Measurements from ENCODE around the gene ZNF683. TPM values are rescaled to one million over a fixed set of nuclear protein-coding genes. Genes with fewer than 3 reads are reported as not detected.

Gene ZNF683
- total RNA-seq, 1 donor from 2014 or later = not detected

DNA sequence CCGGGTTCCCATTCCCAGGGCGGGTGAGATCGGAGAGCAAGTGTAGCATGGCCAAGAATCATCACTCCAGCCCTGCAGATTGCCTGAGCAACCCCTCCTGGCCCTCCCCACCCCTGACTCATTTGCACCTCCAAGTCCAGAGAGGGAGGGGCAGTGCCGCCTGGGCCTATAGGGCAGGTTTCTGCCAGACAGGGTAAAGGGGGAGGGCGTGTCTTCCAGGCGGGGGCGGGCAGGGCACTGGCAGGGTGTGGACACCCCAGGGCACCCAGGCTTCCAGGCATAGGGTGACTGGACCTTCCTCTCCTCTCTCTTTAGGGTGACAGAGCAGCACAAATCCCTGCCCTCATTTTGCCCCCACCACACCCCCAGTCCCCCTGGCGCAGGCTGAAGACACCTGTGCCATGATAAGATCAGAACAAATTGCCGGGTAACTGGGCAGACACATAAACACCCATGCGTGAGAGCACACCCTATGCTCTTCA, 15.4 kb downstream of the ZNF683 start:
- no peak overlapping the region for H3K27ac Mint-ChIP-seq
- no peak overlapping the region for H3K4me3 Mint-ChIP-seq (ENCODE audit: low read depth)
- TF ChIP-seq, protein P1, sequence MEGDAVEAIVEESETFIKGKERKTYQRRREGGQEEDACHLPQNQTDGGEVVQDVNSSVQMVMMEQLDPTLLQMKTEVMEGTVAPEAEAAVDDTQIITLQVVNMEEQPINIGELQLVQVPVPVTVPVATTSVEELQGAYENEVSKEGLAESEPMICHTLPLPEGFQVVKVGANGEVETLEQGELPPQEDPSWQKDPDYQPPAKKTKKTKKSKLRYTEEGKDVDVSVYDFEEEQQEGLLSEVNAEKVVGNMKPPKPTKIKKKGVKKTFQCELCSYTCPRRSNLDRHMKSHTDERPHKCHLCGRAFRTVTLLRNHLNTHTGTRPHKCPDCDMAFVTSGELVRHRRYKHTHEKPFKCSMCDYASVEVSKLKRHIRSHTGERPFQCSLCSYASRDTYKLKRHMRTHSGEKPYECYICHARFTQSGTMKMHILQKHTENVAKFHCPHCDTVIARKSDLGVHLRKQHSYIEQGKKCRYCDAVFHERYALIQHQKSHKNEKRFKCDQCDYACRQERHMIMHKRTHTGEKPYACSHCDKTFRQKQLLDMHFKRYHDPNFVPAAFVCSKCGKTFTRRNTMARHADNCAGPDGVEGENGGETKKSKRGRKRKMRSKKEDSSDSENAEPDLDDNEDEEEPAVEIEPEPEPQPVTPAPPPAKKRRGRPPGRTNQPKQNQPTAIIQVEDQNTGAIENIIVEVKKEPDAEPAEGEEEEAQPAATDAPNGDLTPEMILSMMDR (IDR thresholded peaks at IDR 0.05; ENCODE audit: unreplicated experiment) = no peak
- peaks cover 44% of the 10 kb centered on the region for H3K27me3 Mint-ChIP-seq
- no peaks in the 10 kb centered on the region for H3K36me3 Mint-ChIP-seq (ENCODE audit: insufficient read depth)
- DNase-seq (ENCODE audit: low spot score, unreplicated experiment) = no peak
- H3K4me1 Mint-ChIP-seq (ENCODE audit: low read depth) = peaks cover 32% of the 10 kb centered on the region
- H3K9me3 Mint-ChIP-seq (ENCODE audit: low read depth) = no peaks in the 10 kb centered on the region

DNA sequence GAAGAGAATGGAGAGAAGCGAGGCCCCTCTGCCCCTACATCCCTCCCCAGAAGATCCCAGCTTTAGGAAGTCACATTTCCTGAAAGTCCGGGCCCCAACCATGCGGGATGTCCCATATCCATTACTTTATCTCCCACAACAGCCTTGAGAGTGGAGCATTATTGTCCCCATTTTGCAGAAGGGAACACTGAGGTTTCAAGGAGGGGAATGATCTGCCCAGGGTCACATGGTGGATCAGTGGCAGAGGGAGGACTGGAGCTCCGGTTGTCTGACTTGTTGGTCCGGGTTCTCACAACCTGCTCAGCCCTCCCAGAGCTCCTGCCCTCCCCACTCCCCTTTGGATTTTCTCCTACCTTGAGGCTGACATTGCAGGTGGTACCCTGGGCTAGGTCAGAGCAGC, 16.4 kb downstream of the ZNF683 start:
- Mint-ChIP-seq H3K4me3 (ENCODE audit: low read depth) (no peak overlapping the region), H3K9me3 (ENCODE audit: low read depth) (no peaks in the 10 kb centered on the region), H3K4me1 (ENCODE audit: low read depth) (peaks cover 42% of the 10 kb centered on the region), H3K36me3 (ENCODE audit: insufficient read depth) (no peaks in the 10 kb centered on the region), H3K27ac (peak overlapping the region; percentile 87), H3K27me3 (peaks cover 33% of the 10 kb centered on the region)
- no peak for DNase-seq (ENCODE audit: low spot score, unreplicated experiment)
- TF ChIP-seq, protein P1 (IDR thresholded peaks at IDR 0.05; ENCODE audit: unreplicated experiment) = no peak

DNA sequence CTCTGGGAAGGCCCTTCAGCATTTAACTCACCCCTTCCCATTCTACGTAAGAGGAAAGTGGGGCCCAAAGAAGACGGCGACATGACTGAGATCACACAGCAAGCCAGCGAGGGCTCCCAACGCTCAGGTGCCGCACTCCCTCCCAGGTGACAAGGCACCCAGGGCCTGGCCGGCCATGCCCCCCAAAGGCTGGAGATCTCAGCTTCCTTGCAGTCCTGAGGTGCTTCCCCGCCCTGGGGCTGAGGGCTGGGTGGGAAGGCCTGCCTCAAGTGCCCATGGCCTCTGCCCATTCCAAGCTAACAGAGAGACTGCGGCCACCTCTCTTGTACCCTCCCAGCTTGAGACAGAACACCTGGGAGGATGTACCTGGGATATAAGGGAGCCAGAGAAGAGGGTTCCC, 17.6 kb downstream of the ZNF683 start:
- Mint-ChIP-seq H3K36me3 (ENCODE audit: insufficient read depth) (no peaks in the 10 kb centered on the region), H3K27me3 (peaks cover 23% of the 10 kb centered on the region), H3K9me3 (ENCODE audit: low read depth) (no peaks in the 10 kb centered on the region), H3K27ac (peak overlapping the region; percentile 93), H3K4me3 (ENCODE audit: low read depth) (no peak overlapping the region), H3K4me1 (ENCODE audit: low read depth) (peaks cover 46% of the 10 kb centered on the region)
- DNase-seq (ENCODE audit: low spot score, unreplicated experiment) = no peak
- TF ChIP-seq, protein P1 (IDR thresholded peaks at IDR 0.05; ENCODE audit: unreplicated experiment) = no peak

DNA sequence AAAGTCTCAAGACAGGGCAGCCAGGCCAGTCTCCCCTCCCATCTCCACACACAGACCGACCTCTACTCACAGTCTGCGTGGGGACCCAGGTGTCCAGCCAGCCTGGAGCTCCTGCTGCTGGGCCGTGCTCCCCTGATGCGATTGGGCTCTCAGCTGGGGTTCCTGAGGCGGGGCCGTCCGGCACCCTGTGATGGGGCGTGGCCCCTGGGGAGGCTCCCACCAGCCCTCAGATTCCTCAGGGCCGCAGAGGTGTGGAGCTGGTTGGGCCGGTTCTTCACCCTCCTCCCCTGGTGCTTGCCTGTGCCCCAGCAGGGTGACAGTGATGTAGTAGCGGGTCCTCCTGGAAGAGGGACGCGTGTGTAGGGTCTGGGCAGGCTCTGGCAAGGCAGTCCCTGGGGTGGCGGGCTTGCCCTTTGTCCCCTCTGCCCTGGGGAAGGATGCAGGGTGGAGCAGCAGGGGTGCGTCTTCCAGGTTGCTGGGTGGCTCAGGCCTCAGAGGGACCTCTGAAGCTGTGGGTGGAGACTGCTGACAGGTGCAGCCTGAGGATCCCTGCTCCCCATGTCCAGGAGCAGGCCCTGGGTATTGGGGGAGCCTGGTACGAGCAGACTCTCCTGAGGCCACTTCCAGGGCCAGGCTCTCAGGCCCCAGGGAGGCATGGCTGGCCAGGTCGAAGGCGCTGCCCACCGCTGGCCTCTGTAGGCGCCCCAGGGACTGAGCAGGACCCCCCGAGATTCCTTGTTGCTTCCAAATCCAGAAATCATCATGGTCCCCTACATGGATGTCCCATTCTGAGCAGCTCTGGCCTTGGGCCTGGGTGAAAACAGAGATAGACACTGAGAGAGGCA, 18.4 kb downstream of the ZNF683 start, which contains the start of gene CRYBG2:
Gene CRYBG2, minus strand, starts transcription at position 155 of the 845 bp plus-strand sequence. CDS start 7,473 bp downstream, outside the sequence.
- TF ChIP-seq, protein P1 (IDR thresholded peaks at IDR 0.05; ENCODE audit: unreplicated experiment) = no peak
- H3K4me3 Mint-ChIP-seq (ENCODE audit: low read depth) = peak within 1 kb of the TSS; percentile 37
- H3K4me1 Mint-ChIP-seq (ENCODE audit: low read depth) = peaks cover 45% of the 10 kb centered on the region
- no peaks in the 10 kb centered on the region for H3K36me3 Mint-ChIP-seq (ENCODE audit: insufficient read depth)
- peak; percentile 59 for DNase-seq (ENCODE audit: low spot score, unreplicated experiment)
- peak within 1 kb of the TSS; percentile 93 for H3K27ac Mint-ChIP-seq
- H3K27me3 Mint-ChIP-seq = peaks cover 15% of the 10 kb centered on the region
- H3K9me3 Mint-ChIP-seq (ENCODE audit: low read depth) = no peaks in the 10 kb centered on the region

DNA sequence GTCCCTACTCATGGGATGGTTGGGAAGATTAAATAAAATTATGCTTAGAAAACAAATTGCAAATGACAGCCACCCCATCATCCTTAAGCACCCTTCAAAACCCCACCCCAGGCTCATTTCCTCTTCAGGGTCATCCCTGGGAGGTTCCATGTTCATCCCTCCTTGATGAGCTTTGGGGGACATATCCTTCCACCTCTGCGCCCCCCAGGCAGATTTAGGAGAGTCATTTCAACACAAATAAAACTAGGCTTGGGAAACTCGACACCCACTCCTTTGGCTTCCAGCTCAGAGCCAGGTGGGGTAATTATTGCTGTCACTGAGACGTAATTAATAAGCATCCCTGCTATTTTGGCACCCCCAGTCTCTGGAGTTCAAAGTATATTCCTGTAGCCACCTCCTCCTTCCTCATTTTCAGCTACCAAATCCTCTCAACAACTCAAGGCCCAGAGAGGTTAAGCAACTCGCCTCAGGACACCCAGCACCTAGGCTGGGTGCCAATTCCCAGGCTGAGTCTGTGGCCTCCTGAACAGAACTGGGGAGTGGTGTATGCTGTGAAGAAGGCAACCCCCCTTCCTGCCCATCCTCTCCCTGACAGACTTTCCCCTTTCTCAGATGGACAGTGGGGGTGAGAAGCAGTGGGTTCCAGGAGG, 19.2 kb downstream of the ZNF683 start:
- DNase-seq (ENCODE audit: low spot score, unreplicated experiment) = no peak
- H3K4me1 Mint-ChIP-seq (ENCODE audit: low read depth) = peaks cover 39% of the 10 kb centered on the region
- peaks cover 6% of the 10 kb centered on the region for H3K27me3 Mint-ChIP-seq
- H3K27ac Mint-ChIP-seq = peak overlapping the region; percentile 93
- H3K4me3 Mint-ChIP-seq (ENCODE audit: low read depth) = peak overlapping the region; percentile 37
- TF ChIP-seq, protein P1 (IDR thresholded peaks at IDR 0.05; ENCODE audit: unreplicated experiment) = no peak
- H3K9me3 Mint-ChIP-seq (ENCODE audit: low read depth) = no peaks in the 10 kb centered on the region
- H3K36me3 Mint-ChIP-seq (ENCODE audit: insufficient read depth) = no peaks in the 10 kb centered on the region

Measured in progenitor cell of endocrine pancreas (in vitro differentiated cells).